Measurements from ENCODE around the gene TENM4. TPM values are rescaled to one million over a fixed set of nuclear protein-coding genes. Genes with fewer than 3 reads are reported as not detected.

TENM4 gene
- polyA plus RNA-seq, 3 donors: 0.31 to 1.7 TPM; not detected in 1

DNA sequence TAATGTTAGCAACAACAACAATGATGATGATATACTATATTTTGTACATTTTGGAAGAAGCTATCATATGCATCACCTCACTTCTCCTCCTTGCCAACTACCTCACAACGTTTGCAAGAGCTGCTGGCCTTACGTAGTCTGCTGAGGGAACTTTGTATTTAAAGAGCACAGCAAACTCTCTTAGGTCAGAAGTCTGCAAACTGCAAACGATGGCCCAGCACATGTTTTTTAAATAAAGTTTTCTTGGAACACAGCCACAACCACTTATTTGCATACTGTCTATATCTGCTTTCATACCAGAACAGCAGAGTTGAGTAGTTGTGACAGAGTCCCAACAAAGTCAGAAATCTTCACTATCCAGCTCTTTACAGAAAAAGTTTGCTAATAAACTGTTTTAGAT lies 261.7 kb downstream of the TENM4 start:
- Mint-ChIP-seq H3K4me3 (no peak overlapping the region), H3K27ac (no peak overlapping the region), H3K36me3 (no peaks in the 10 kb centered on the region), H3K4me1 (no peaks in the 10 kb centered on the region), H3K9me3 (peaks cover 0 to 9% (median 0%) of the 10 kb centered on the region in 7 donors), H3K27me3 (ENCODE audit: low read depth in 3 of 3) (peaks cover 2 to 15% (median 5%) of the 10 kb centered on the region in 3 donors)
- Histone ChIP-seq H3K36me3 (replicated peaks in 1 of 2; ENCODE audit: control insufficient read depth in 1 of 2, insufficient read depth in 2 of 2, low read length in 2 of 2) (no peaks in the 10 kb centered on the region), H3K27ac (ENCODE audit: low read depth in 1 of 2, low read length in 2 of 2) (no peak overlapping the region), H3K9me3 (replicated peaks in 1 of 2; ENCODE audit: control insufficient read depth in 1 of 2, insufficient read depth in 1 of 2, low read length in 2 of 2) (no peaks in the 10 kb centered on the region), H4K20me1 (ENCODE audit: insufficient read depth, low read length) (no peaks in the 10 kb centered on the region), H3K4me3 (replicated peaks in 1 of 3; ENCODE audit: low read depth in 2 of 3, low read length in 3 of 3) (no peak overlapping the region), H2AFZ (ENCODE audit: insufficient read depth, low read depth, low read length, poor library complexity, severe bottlenecking) (no peak overlapping the region), H3K4me2 (replicated peaks; ENCODE audit: extremely low read depth, low read length, poor library complexity, severe bottlenecking) (no peak overlapping the region), H3K79me2 (ENCODE audit: insufficient read depth, low read length) (no peaks in the 10 kb centered on the region), H3K4me1 (ENCODE audit: control insufficient read depth in 1 of 2, insufficient read depth in 2 of 2, low read length in 2 of 2) (no peaks in the 10 kb centered on the region), H3K27me3 (ENCODE audit: control insufficient read depth in 2 of 2, insufficient read depth in 2 of 2, low read length in 2 of 2) (peaks cover 0 to 12% of the 10 kb centered on the region in 2 donors), H3K9ac (ENCODE audit: insufficient read depth, low read length, poor library complexity, severe bottlenecking) (no peak overlapping the region)
- no CpG with 5 or more reads among the region's 3 CpGs for WGBS (ENCODE audit: insufficient coverage)
- no peak for DNase-seq
- TF ChIP-seq, protein P1, sequence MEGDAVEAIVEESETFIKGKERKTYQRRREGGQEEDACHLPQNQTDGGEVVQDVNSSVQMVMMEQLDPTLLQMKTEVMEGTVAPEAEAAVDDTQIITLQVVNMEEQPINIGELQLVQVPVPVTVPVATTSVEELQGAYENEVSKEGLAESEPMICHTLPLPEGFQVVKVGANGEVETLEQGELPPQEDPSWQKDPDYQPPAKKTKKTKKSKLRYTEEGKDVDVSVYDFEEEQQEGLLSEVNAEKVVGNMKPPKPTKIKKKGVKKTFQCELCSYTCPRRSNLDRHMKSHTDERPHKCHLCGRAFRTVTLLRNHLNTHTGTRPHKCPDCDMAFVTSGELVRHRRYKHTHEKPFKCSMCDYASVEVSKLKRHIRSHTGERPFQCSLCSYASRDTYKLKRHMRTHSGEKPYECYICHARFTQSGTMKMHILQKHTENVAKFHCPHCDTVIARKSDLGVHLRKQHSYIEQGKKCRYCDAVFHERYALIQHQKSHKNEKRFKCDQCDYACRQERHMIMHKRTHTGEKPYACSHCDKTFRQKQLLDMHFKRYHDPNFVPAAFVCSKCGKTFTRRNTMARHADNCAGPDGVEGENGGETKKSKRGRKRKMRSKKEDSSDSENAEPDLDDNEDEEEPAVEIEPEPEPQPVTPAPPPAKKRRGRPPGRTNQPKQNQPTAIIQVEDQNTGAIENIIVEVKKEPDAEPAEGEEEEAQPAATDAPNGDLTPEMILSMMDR (IDR thresholded peaks at IDR 0.05): no peak
- intact Hi-C loops (cut with micrococcal nuclease): no loop called here

DNA sequence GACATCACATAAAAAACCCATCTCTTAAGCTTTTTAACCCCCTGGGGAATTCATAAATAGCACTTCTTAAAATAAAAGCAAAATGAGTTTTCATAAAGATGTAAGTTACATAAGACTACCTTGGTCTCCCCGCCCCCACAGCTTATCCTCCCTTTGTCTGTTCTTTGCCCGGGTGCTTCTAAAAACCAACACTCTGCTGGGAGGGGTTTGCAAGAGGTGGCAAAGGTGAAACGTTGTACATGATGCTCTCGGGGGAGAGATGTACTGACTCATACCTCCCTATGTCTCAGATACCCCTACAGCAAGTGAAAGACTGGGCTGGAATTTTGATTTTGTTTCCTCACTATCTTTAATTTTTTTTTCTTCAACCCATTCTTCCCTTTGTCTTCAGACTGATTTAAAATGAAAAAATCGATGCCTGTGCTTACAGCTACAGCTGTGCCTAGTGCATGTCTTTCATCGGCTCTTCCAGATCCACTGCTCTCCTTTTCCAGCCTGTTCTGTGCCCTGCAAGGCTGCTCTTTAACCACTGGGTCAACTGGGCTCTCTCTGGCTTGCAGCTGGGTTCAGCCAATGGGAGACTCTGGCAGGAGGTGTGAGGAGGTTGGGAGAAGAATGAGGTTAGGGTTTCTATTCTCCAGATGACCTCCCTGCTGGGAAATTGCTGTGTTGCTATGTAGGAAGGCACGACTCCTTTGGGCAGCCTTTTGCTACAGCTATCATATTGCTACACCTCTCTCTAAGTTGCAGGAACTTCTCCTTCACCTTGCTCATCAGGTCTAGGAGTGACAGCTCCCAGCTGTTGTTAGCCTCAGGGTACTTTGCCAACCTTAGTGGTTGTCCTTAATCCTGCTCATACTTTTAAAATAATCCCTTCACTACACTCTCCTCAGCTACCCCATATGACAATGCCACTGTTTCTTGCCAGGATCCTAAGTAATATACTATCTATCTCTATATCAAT lies 266.5 kb downstream of the TENM4 start:
- TF ChIP-seq, protein P1 (IDR thresholded peaks at IDR 0.05): no peak
- H3K4me3 ChIP-seq (replicated peaks in 1 of 3; ENCODE audit: low read depth in 2 of 3, low read length in 3 of 3): no peak overlapping the region
- no peak for DNase-seq
- Mint-ChIP-seq H3K36me3 (no peaks in the 10 kb centered on the region), H3K9me3 (peaks cover 0 to 5% (median 0%) of the 10 kb centered on the region in 7 donors), H3K27ac (no peak overlapping the region), H3K4me1 (no peaks in the 10 kb centered on the region), H3K4me3 (no peak overlapping the region), H3K27me3 (ENCODE audit: low read depth in 3 of 3) (peaks cover 3 to 9% (median 5%) of the 10 kb centered on the region in 3 donors)
- no peaks in the 10 kb centered on the region for H3K79me2 ChIP-seq (ENCODE audit: insufficient read depth, low read length)
- WGBS (ENCODE audit: insufficient coverage): 79% methylated on average over 2 of the region's 7 CpGs
- H3K36me3 ChIP-seq (replicated peaks in 1 of 2; ENCODE audit: control insufficient read depth in 1 of 2, insufficient read depth in 2 of 2, low read length in 2 of 2): no peaks in the 10 kb centered on the region
- no peaks in the 10 kb centered on the region for H4K20me1 ChIP-seq (ENCODE audit: insufficient read depth, low read length)
- no peaks in the 10 kb centered on the region for H3K27me3 ChIP-seq (ENCODE audit: control insufficient read depth in 2 of 2, insufficient read depth in 2 of 2, low read length in 2 of 2)
- no peak overlapping the region for H3K4me2 ChIP-seq (replicated peaks; ENCODE audit: extremely low read depth, low read length, poor library complexity, severe bottlenecking)
- no peaks in the 10 kb centered on the region for H3K4me1 ChIP-seq (ENCODE audit: control insufficient read depth in 1 of 2, insufficient read depth in 2 of 2, low read length in 2 of 2)
- no peaks in the 10 kb centered on the region for H3K9me3 ChIP-seq (replicated peaks in 1 of 2; ENCODE audit: control insufficient read depth in 1 of 2, insufficient read depth in 1 of 2, low read length in 2 of 2)
- intact Hi-C loops (cut with micrococcal nuclease): no loop called here
- no peak overlapping the region for H2AFZ ChIP-seq (ENCODE audit: insufficient read depth, low read depth, low read length, poor library complexity, severe bottlenecking)
- no peak overlapping the region for H3K27ac ChIP-seq (ENCODE audit: low read depth in 1 of 2, low read length in 2 of 2)
- H3K9ac ChIP-seq (ENCODE audit: insufficient read depth, low read length, poor library complexity, severe bottlenecking): no peak overlapping the region

All from CD14-positive monocyte (primary cell).